Measurements from ENCODE around the gene SLC35F5. TPM values are rescaled to one million over a fixed set of nuclear protein-coding genes. Genes with fewer than 3 reads are reported as not detected.
"Not testable (repeated sequence)": the region's sequence is repeated elsewhere in the genome, so short reads cannot be mapped to it uniquely, and the experiment has no call there.

Gene SLC35F5
- total RNA-seq, 2 experiments from 2014 or later = 51.1 to 56.3 TPM

DNA sequence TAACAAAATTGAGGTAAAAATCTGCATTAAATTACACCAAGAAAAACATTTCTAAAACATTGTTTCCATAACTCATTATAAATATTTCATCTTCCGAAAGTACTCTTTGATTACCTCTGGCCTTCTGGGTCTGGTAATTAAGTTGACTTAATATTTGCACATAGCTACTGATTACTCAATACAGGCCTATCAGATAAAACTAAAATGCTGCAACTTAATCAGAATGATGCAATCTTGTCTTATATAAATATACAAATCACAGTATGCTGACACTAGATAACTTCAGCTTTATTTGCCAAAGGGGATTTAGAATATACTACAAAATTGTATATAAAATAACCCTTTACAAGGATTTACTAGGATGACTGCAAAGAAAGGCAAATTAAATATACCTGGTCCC is 49.3 kb downstream of the SLC35F5 start:
- POLR2A ChIA-PET = interaction anchor here (0.7 to 2.3 kb wide), 4 partner anchors 11 to 240 kb away, joined by 3 to 11 read pairs (median 3); partner anchors contain the start of gene SLC35F5
- intact Hi-C loops (cut with micrococcal nuclease; ENCODE audit: unreplicated experiment) = no loop called here
- H3K4me3 ChIP-seq (ENCODE audit: low read depth, low read length, poor library complexity, severe bottlenecking) = no peak overlapping the region
- no peak for DNase-seq (ENCODE audit: low spot score)
- H4K20me1 ChIP-seq (ENCODE audit: insufficient read depth, low read length) = no peaks in the 10 kb centered on the region
- no peaks in the 10 kb centered on the region for H3K79me2 ChIP-seq (ENCODE audit: insufficient read depth, low read depth, low read length)
- peaks cover 10% of the 10 kb centered on the region for H3K36me3 ChIP-seq (ENCODE audit: insufficient read depth, low read length)
- BruUV-seq (replicated peaks) = no TSS peak
- H3K4me1 ChIP-seq (ENCODE audit: insufficient read depth, low read length, poor library complexity, severe bottlenecking) = no peaks in the 10 kb centered on the region
- TF ChIP-seq EZH2phosphoT487 (IDR thresholded peaks at IDR 0.05; ENCODE audit: borderline replicate concordance, low read depth, low read length) = no peak
- TF ChIP-seq, protein P1, sequence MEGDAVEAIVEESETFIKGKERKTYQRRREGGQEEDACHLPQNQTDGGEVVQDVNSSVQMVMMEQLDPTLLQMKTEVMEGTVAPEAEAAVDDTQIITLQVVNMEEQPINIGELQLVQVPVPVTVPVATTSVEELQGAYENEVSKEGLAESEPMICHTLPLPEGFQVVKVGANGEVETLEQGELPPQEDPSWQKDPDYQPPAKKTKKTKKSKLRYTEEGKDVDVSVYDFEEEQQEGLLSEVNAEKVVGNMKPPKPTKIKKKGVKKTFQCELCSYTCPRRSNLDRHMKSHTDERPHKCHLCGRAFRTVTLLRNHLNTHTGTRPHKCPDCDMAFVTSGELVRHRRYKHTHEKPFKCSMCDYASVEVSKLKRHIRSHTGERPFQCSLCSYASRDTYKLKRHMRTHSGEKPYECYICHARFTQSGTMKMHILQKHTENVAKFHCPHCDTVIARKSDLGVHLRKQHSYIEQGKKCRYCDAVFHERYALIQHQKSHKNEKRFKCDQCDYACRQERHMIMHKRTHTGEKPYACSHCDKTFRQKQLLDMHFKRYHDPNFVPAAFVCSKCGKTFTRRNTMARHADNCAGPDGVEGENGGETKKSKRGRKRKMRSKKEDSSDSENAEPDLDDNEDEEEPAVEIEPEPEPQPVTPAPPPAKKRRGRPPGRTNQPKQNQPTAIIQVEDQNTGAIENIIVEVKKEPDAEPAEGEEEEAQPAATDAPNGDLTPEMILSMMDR (conservative IDR thresholded peaks at IDR 0.05; ENCODE audit: low read length) = no peak
- H3K9me2 ChIP-seq (ENCODE audit: insufficient read depth, low read length) = no peaks in the 10 kb centered on the region
- CTCF ChIA-PET (ENCODE audit: unreplicated experiment) = no interaction called here
- H3K4me2 ChIP-seq (ENCODE audit: low read length) = no peak overlapping the region
- H3K27ac ChIP-seq (ENCODE audit: low read depth, low read length, poor library complexity, severe bottlenecking) = no peak overlapping the region
- H3K9me3 ChIP-seq (ENCODE audit: low read length) = no peaks in the 10 kb centered on the region
- H2AFZ ChIP-seq (ENCODE audit: low read length) = no peak overlapping the region

- Histone ChIP-seq H2AFZ (ENCODE audit: low read length) (no peak overlapping the region), H3K4me3 (ENCODE audit: low read depth, low read length, poor library complexity, severe bottlenecking) (no peak overlapping the region), H3K4me2 (ENCODE audit: low read length) (no peak overlapping the region), H3K9me3 (ENCODE audit: low read length) (no peaks in the 10 kb centered on the region), H3K79me2 (ENCODE audit: insufficient read depth, low read depth, low read length) (no peaks in the 10 kb centered on the region), H4K20me1 (ENCODE audit: insufficient read depth, low read length) (no peaks in the 10 kb centered on the region), H3K27ac (ENCODE audit: low read depth, low read length, poor library complexity, severe bottlenecking) (no peak overlapping the region), H3K4me1 (ENCODE audit: insufficient read depth, low read length, poor library complexity, severe bottlenecking) (no peaks in the 10 kb centered on the region), H3K36me3 (ENCODE audit: insufficient read depth, low read length) (peaks cover 10% of the 10 kb centered on the region), H3K9me2 (ENCODE audit: insufficient read depth, low read length) (no peaks in the 10 kb centered on the region)
- POLR2A ChIA-PET = interaction anchor here (1.0 kb wide), 2 partner anchors 50 to 159 kb away, joined by 3 read pairs; partner anchors contain the start of gene SLC35F5
- TF ChIP-seq, protein P1 (conservative IDR thresholded peaks at IDR 0.05; ENCODE audit: low read length) = no peak
- TF ChIP-seq EZH2phosphoT487 (IDR thresholded peaks at IDR 0.05; ENCODE audit: borderline replicate concordance, low read depth, low read length) = no peak
- CTCF ChIA-PET (ENCODE audit: unreplicated experiment) = no interaction called here
- intact Hi-C loops (cut with micrococcal nuclease; ENCODE audit: unreplicated experiment) = no loop called here
- DNase-seq (ENCODE audit: low spot score) = no peak
- no TSS peak for BruUV-seq (replicated peaks)
These were observed 50.4 kb downstream of the SLC35F5 start for GRCh38 chr2:113705982-113706523.

DNA sequence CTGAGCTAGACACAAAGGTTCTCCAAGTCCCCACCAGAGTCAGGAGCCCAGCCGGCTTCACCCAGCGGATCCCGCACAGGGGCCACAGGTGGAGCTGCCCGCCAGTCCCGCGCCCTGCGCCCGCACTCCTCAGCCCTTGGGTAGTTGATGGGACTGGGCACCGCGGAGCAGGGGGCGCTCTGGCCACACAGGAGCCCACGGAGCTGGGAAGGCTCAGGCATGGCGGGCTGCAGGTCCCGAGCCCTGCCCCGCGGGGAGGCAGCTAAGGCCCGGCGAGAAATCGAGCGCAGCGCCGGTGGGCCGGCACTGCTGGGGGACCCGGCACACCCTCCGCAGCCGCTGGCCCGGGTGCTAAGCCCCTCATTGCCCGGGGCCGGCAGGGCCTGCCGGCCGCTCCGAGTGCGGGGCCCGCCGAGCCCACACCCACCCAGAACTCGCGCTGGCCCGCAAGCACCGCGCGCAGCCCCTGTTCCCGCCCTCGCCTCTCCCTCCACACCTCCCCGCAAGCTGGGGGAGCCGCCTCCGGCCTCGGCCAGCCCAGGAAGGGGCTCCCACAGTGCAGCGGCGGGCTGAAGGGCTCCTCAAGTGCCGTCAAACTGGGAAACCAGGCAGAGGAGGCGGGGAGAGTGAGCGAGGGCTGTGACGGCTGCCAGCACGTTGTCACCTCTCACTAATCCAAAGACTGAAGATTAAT is 52.0 kb downstream of the SLC35F5 start:
- H3K9me3 ChIP-seq (ENCODE audit: low read length); CTCF ChIA-PET (ENCODE audit: unreplicated experiment); H4K20me1 ChIP-seq (ENCODE audit: insufficient read depth, low read length); H2AFZ ChIP-seq (ENCODE audit: low read length); intact Hi-C loops (cut with micrococcal nuclease; ENCODE audit: unreplicated experiment); BruUV-seq (replicated peaks); POLR2A ChIA-PET; H3K4me3 ChIP-seq (ENCODE audit: low read depth, low read length, poor library complexity, severe bottlenecking); H3K9me2 ChIP-seq (ENCODE audit: insufficient read depth, low read length); H3K79me2 ChIP-seq (ENCODE audit: insufficient read depth, low read depth, low read length); H3K4me2 ChIP-seq (ENCODE audit: low read length); H3K36me3 ChIP-seq (ENCODE audit: insufficient read depth, low read length); H3K27ac ChIP-seq (ENCODE audit: low read depth, low read length, poor library complexity, severe bottlenecking); DNase-seq (ENCODE audit: low spot score): not testable (repeated sequence)
- H3K4me1 ChIP-seq (ENCODE audit: insufficient read depth, low read length, poor library complexity, severe bottlenecking) = peaks cover 10% of the 10 kb centered on the region
